ENCODE measurements around the gene BRME1.

BRME1 gene

GRCh38 chr19:13872339-13872694 is 33.6 kb downstream of the BRME1 start:
- Histone ChIP-seq H3K36me3 (no peaks in the 10 kb centered on the region), H3K4me3 (peak overlapping the region; percentile 63), H3K4me1 (peaks cover 22% of the 10 kb centered on the region), H3K4me2 (peak overlapping the region; percentile 75), H4K20me1 (no peaks in the 10 kb centered on the region; the same call in 1 of the 2 replicates), H3K27me3 (peaks cover 18% of the 10 kb centered on the region), H3K9ac (peak overlapping the region; percentile 50; the same call in 1 of the 2 replicates), H3K9me3 (no peaks in the 10 kb centered on the region), H3K27ac (no peak overlapping the region)
- TF ChIP-seq Cebpa-rat (IDR thresholded peaks at IDR 0.05) = no peak

- no peak overlapping the region for H3K4me3 ChIP-seq
- TF ChIP-seq Cebpa-rat (IDR thresholded peaks at IDR 0.05) = no peak
- H3K9me3 ChIP-seq = no peaks in the 10 kb centered on the region
- peaks cover 32% of the 10 kb centered on the region for H3K27me3 ChIP-seq
- H4K20me1 ChIP-seq = no peaks in the 10 kb centered on the region; the same call in 1 of the 2 replicates
- H3K4me2 ChIP-seq = peak overlapping the region; percentile 28; the same call in 1 of the 2 replicates
- H3K9ac ChIP-seq = peak overlapping the region; percentile 34; the same call in 1 of the 2 replicates
- H3K4me1 ChIP-seq = peaks cover 37% of the 10 kb centered on the region
- H3K27ac ChIP-seq = no peak overlapping the region
- H3K36me3 ChIP-seq = no peaks in the 10 kb centered on the region
Observed at GRCh38 chr19:13870873-13871272, 35.0 kb downstream of the BRME1 start.

GRCh38 chr19:13869281-13869680 is 36.6 kb downstream of the BRME1 start:
- Histone ChIP-seq H3K4me1 (peaks cover 43% of the 10 kb centered on the region), H3K27me3 (peaks cover 45% of the 10 kb centered on the region), H3K4me3 (no peak overlapping the region), H3K9ac (no peak overlapping the region), H3K4me2 (no peak overlapping the region), H3K9me3 (no peaks in the 10 kb centered on the region), H4K20me1 (no peaks in the 10 kb centered on the region; the same call in 1 of the 2 replicates), H3K27ac (no peak overlapping the region), H3K36me3 (no peaks in the 10 kb centered on the region)
- TF ChIP-seq Cebpa-rat (IDR thresholded peaks at IDR 0.05) = no peak

- H3K27me3 ChIP-seq = peaks cover 52% of the 10 kb centered on the region
- no peaks in the 10 kb centered on the region for H3K9me3 ChIP-seq
- no peak overlapping the region for H3K4me3 ChIP-seq
- no peaks in the 10 kb centered on the region for H3K36me3 ChIP-seq
- H3K27ac ChIP-seq = no peak overlapping the region
- no peaks in the 10 kb centered on the region for H4K20me1 ChIP-seq
- H3K9ac ChIP-seq = no peak overlapping the region
- peaks cover 49% of the 10 kb centered on the region for H3K4me1 ChIP-seq
- no peak overlapping the region for H3K4me2 ChIP-seq
- no peak for TF ChIP-seq Cebpa-rat (IDR thresholded peaks at IDR 0.05)
Observed at GRCh38 chr19:13868663-13869062, 37.3 kb downstream of the BRME1 start.

GRCh38 chr19:13866463-13867046 is 39.4 kb downstream of the BRME1 start:
- Histone ChIP-seq H3K27ac (no peak overlapping the region), H3K4me1 (peaks cover 49% of the 10 kb centered on the region), H3K27me3 (peaks cover 57% of the 10 kb centered on the region)

GRCh38 chr19:13865571-13866462 is 40.1 kb downstream of the BRME1 start:
- H4K20me1 ChIP-seq = no peaks in the 10 kb centered on the region
- H3K36me3 ChIP-seq = no peaks in the 10 kb centered on the region
- H3K4me3 ChIP-seq = peak overlapping the region; percentile 78
- H3K9ac ChIP-seq = peak overlapping the region; percentile 80
- peaks cover 48% of the 10 kb centered on the region for H3K4me1 ChIP-seq
- peak overlapping the region; percentile 96 for H3K4me2 ChIP-seq
- H3K27ac ChIP-seq = peak overlapping the region; percentile 79
- no peaks in the 10 kb centered on the region for H3K9me3 ChIP-seq
- no peak for TF ChIP-seq Cebpa-rat (IDR thresholded peaks at IDR 0.05)
- peaks cover 63% of the 10 kb centered on the region for H3K27me3 ChIP-seq

More at GRCh38 chr19:13866463-13867046, 39.4 kb downstream of the BRME1 start:
- TF ChIP-seq Cebpa-rat (IDR thresholded peaks at IDR 0.05) = no peak
- Histone ChIP-seq H4K20me1 (no peaks in the 10 kb centered on the region), H3K36me3 (no peaks in the 10 kb centered on the region), H3K9ac (peak overlapping the region; percentile 80), H3K4me3 (peak overlapping the region; percentile 78), H3K9me3 (no peaks in the 10 kb centered on the region), H3K4me2 (peak overlapping the region; percentile 96)

- Histone ChIP-seq H3K4me1 (peaks cover 44% of the 10 kb centered on the region), H4K20me1 (no peaks in the 10 kb centered on the region), H3K27ac (peak overlapping the region; percentile 79), H3K4me2 (peak overlapping the region; percentile 96), H3K36me3 (no peaks in the 10 kb centered on the region), H3K9me3 (no peaks in the 10 kb centered on the region), H3K27me3 (peaks cover 63% of the 10 kb centered on the region), H3K4me3 (peak overlapping the region; percentile 78), H3K9ac (peak overlapping the region; percentile 80)
- TF ChIP-seq Cebpa-rat (IDR thresholded peaks at IDR 0.05) = no peak
Observed at GRCh38 chr19:13864667-13865570, 41.0 kb downstream of the BRME1 start.

- no peak for TF ChIP-seq Cebpa-rat (IDR thresholded peaks at IDR 0.05)
- peak overlapping the region; percentile 71 for H3K4me2 ChIP-seq
- H3K27me3 ChIP-seq = peaks cover 63% of the 10 kb centered on the region
- H3K4me3 ChIP-seq = peak overlapping the region; percentile 78; the same call in 1 of the 2 replicates
- H3K9ac ChIP-seq = no peak overlapping the region
- no peak overlapping the region for H3K27ac ChIP-seq
- H4K20me1 ChIP-seq = no peaks in the 10 kb centered on the region
- H3K9me3 ChIP-seq = no peaks in the 10 kb centered on the region
- H3K4me1 ChIP-seq = peaks cover 41% of the 10 kb centered on the region
- H3K36me3 ChIP-seq = no peaks in the 10 kb centered on the region
Observed at GRCh38 chr19:13864046-13864666, 41.8 kb downstream of the BRME1 start.

Data from BLaER1 (cell line).